Stimulated activated CD8-positive, alpha-beta memory T cell treated with anti-CD3 and anti-CD28 coated beads, Interleukin-15, amount 100 ng/mL, for 4 hours (primary cell): ENCODE results near the gene CDKAL1.

ENCODE experiments used
- DNase-seq, 2 donors: peaks; one replicate each; pipeline ENCODE4 v3.0.0-alpha.2; 2020; ENCODE audit warnings: low read depth in 2 of 2

CDKAL1 gene

GRCh38 chr6:20835315-20836010, 301.2 kb downstream of the CDKAL1 start:
- no peak for DNase-seq

DNA sequence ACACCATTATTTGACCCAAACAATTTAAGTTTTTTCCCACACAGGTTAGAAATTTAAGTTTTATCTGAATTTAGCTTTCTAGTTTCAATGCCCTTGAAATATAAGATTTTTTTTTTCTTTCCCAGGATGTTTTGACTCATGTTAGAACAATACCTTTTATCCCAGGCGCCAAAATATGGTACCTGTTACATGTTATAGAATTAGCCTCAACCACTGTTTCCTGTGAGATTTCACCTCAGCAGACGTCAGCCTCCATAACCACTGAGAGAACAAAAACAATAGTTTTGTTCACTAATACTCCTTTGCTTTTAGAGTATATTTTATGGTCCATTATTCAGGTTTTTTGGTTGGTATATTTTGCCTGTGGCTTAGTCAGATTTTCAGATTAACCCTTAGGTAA, 302.9 kb downstream of the CDKAL1 start:
- no peak for DNase-seq

GRCh38 chr6:20838113-20838512, 303.9 kb downstream of the CDKAL1 start:
- no peak for DNase-seq

GRCh38 chr6:20839630-20840029, 305.4 kb downstream of the CDKAL1 start:
- no peak for DNase-seq

DNA sequence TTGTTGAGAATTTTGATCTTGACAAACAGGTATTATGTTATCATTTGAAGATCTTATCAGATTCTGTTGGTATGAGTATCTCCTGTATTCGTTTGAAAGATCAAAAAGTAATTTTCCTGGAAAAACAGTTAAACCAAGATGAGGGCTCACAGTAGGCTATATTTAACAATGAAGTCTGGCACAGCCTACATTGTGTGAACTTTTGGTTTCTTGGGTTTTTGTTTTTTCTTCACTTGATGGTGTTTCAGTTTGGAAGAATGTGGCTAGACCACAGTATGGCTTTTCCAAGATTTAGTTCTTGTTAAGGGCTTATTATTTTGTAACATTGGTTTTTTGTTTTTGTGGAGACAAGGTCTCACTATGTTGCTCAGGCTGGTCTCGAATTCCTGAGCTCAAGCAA, 306.4 kb downstream of the CDKAL1 start:
- DNase-seq, result no peak

- DNase-seq, result no peak
These were observed 307.5 kb downstream of the CDKAL1 start for GRCh38 chr6:20841806-20842205.

- DNase-seq, result no peak
These were observed 311.3 kb downstream of the CDKAL1 start for GRCh38 chr6:20845592-20845991.

- DNase-seq, result no peak
These were observed 312.4 kb downstream of the CDKAL1 start for GRCh38 chr6:20846602-20847028.

- no peak for DNase-seq
These were observed 313.6 kb downstream of the CDKAL1 start for GRCh38 chr6:20847904-20848303.

GRCh38 chr6:20850686-20851416, 316.6 kb downstream of the CDKAL1 start:
- DNase-seq, result no peak

- no peak for DNase-seq
These were observed 317.5 kb downstream of the CDKAL1 start for GRCh38 chr6:20851795-20852194.

- no peak for DNase-seq
These were observed 319.6 kb downstream of the CDKAL1 start for GRCh38 chr6:20853828-20854227.

- no peak for DNase-seq
These were observed 322.5 kb downstream of the CDKAL1 start for GRCh38 chr6:20856681-20857288.

DNA sequence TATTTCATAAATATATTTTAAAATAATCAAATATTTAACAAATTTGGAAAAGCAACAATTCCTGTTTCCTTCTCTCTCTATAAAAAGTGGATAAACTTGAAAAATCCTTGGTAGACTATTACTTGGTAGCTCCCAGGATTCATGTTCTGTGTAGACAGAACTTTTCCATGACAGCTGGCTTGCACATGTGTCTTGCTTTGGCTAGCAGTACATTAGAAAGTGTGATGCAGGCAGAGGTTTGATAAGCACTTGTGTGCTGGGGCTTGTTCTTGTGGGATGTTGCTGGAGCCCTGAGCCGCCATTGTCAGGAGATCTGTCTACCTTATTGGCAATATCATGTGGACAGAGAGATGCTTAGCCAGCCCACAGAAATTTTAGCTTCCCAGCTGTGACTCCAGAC, 327.2 kb downstream of the CDKAL1 start:
- no peak for DNase-seq

DNA sequence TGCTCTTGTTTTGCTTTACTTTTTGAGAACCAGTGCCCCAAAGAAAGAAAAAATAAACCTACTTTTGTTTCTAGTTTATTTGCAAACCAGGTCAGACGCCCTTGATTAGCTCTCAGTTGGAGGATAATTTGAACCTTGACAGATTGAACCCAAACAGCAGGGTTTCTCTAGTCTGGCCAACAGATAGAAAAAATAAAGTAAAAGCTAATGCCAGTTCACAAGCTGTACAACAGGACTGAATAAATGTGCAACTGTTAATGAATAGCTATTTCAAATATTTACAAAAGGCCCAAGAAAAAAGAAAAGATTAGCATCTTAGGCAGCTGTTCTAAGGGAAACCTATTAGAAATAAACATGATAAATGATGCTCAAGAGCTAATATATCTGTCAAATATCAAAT, 331.8 kb downstream of the CDKAL1 start:
- DNase-seq, result no peak

GRCh38 chr6:20866935-20867703, 332.9 kb downstream of the CDKAL1 start:
- no peak for DNase-seq

GRCh38 chr6:20868397-20869096, 334.3 kb downstream of the CDKAL1 start:
- no peak for DNase-seq

- no peak for DNase-seq
These were observed 335.8 kb downstream of the CDKAL1 start for GRCh38 chr6:20870021-20870420.

DNA sequence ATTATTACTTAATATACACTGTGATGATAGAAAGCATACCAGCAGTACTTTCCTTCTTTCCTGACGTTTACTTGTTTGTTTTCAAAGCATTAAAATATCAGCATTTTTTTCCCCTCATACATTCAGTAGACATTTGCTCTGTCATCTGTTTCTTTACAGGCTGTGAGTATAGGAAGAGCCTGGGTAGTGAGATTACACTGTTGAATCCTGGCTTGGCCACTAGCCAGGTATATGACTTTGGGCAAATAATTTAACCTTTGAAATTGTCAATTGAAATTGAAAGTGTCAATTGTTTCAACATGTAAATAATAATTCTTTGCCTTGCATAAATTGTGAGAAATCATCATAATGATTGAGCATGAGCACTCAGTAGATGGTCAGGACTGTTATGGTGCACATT, 336.2 kb downstream of the CDKAL1 start:
- no peak for DNase-seq

- DNase-seq, result no peak
These were observed 339.4 kb downstream of the CDKAL1 start for GRCh38 chr6:20873425-20874190.
